Endothelial cell (in vitro differentiated cells): ENCODE measurements around the gene SEC22A. TPM values are rescaled to one million over a fixed set of nuclear protein-coding genes. Genes with fewer than 3 reads are reported as not detected.
A peak's percentile ranks its signal among the peaks of the same experiment; 100 is the strongest.

Experiments
- DNase-seq: peaks from one replicate; pipeline ENCODE4 v3.0.0; 2021; ENCODE audit warnings: low spot score
- H3K27ac Mint-ChIP-seq: one replicate; pipeline ENCODE4 v1.8.0; 2021; ENCODE audit warnings: mixed read lengths, inconsistent platforms; ENCODE audit not compliant: unreplicated experiment
- H3K27me3 Mint-ChIP-seq: one replicate; pipeline ENCODE4 v1.8.0; 2021; ENCODE audit warnings: mild to moderate bottlenecking, moderate library complexity, mixed read lengths, inconsistent platforms; ENCODE audit not compliant: unreplicated experiment
- H3K36me3 Mint-ChIP-seq: one replicate; pipeline ENCODE4 v1.8.0; 2021; ENCODE audit warnings: mild to moderate bottlenecking, low read depth, mixed read lengths, inconsistent platforms; ENCODE audit not compliant: unreplicated experiment
- H3K4me1 Mint-ChIP-seq: one replicate; pipeline ENCODE4 v1.8.0; 2021; ENCODE audit warnings: mild to moderate bottlenecking, mixed read lengths, inconsistent platforms; ENCODE audit not compliant: unreplicated experiment
- H3K4me3 Mint-ChIP-seq: one replicate; pipeline ENCODE4 v1.8.0; 2021; ENCODE audit warnings: mild to moderate bottlenecking, mixed read lengths, inconsistent platforms; ENCODE audit not compliant: unreplicated experiment
- H3K9me3 Mint-ChIP-seq: one replicate; pipeline ENCODE4 v1.8.0; 2021; ENCODE audit warnings: mixed read lengths, inconsistent platforms; ENCODE audit not compliant: unreplicated experiment
- CTCF ChIP-seq: fragments of 200-600 bp; sonication (generic); IDR thresholded peaks from one replicate; pipeline ENCODE4 v1.5.0; 2021; ENCODE audit warnings: antibody characterized with exemption; ENCODE audit not compliant: unreplicated experiment
- total RNA-seq: library from RNA; stranded (reverse); fragmentation: NEBNext Ultra II Directional; extraction: Animal tissue kit (Norgen Biotek cat#: 25700); gene quantifications from one replicate; pipeline ENCODE4 v1.2.1, GENCODE V29; 2021; ENCODE audit not compliant: unreplicated experiment

SEC22A gene
- total RNA-seq, 1 donor from 2014 or later = 14.9 TPM

DNA sequence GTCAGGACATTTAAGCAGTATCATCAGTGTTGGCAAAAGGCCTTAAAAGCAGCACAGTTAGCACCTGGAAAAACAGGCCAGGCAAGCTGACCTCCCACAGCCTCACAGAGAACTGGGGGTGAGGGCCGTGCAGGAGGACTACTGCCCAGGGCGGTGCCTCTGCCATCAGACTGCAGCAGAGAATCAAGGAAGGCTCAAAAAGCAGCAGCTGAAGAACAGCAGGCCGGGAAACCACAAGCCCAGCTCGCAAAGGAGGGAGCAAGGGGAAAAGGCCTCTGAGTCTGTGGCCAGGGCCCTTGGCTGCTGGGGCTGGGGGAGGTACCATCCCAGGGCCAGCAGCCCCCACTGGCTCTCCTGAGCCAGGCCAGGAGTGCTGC lies 84.2 kb downstream of the SEC22A start:
- TF ChIP-seq CTCF = no peak
- Mint-ChIP-seq H3K9me3 (no peaks in the 10 kb centered on the region), H3K27me3 (peaks cover 9% of the 10 kb centered on the region), H3K4me1 (no peaks in the 10 kb centered on the region), H3K4me3 (no peak overlapping the region), H3K36me3 (peaks cover 3% of the 10 kb centered on the region), H3K27ac (no peak overlapping the region)
- DNase-seq = no peak

- no peak overlapping the region for H3K27ac Mint-ChIP-seq
- H3K4me1 Mint-ChIP-seq = no peaks in the 10 kb centered on the region
- H3K36me3 Mint-ChIP-seq = peaks cover 3% of the 10 kb centered on the region
- peak; percentile 43 for TF ChIP-seq CTCF
- no peaks in the 10 kb centered on the region for H3K9me3 Mint-ChIP-seq
- peak; percentile 78 for DNase-seq
- peaks cover 9% of the 10 kb centered on the region for H3K27me3 Mint-ChIP-seq
- no peak overlapping the region for H3K4me3 Mint-ChIP-seq
Observed at GRCh38 chr3:123286308-123287023, 84.7 kb downstream of the SEC22A start.

GRCh38 chr3:123287051-123287961 lies 85.6 kb downstream of the SEC22A start:
- H3K4me3 Mint-ChIP-seq = no peak overlapping the region
- H3K27me3 Mint-ChIP-seq = peaks cover 8% of the 10 kb centered on the region
- H3K27ac Mint-ChIP-seq = no peak overlapping the region
- no peak for DNase-seq
- peaks cover 3% of the 10 kb centered on the region for H3K36me3 Mint-ChIP-seq
- H3K9me3 Mint-ChIP-seq = no peaks in the 10 kb centered on the region
- no peak for TF ChIP-seq CTCF
- no peaks in the 10 kb centered on the region for H3K4me1 Mint-ChIP-seq

GRCh38 chr3:123287962-123288302 lies 86.2 kb downstream of the SEC22A start:
- H3K4me3 Mint-ChIP-seq = no peak overlapping the region
- H3K27me3 Mint-ChIP-seq = peaks cover 8% of the 10 kb centered on the region
- no peak overlapping the region for H3K27ac Mint-ChIP-seq
- no peak for TF ChIP-seq CTCF
- no peak for DNase-seq
- no peaks in the 10 kb centered on the region for H3K4me1 Mint-ChIP-seq
- H3K36me3 Mint-ChIP-seq = peaks cover 3% of the 10 kb centered on the region
- no peaks in the 10 kb centered on the region for H3K9me3 Mint-ChIP-seq
